SH-SY5Y (cell line): Measurements from ENCODE around the gene PCDH1.

Source experiments
- GATA2 ChIP-seq: IDR thresholded peaks from 2 replicates; pipeline ENCODE4 v1.6.1; 2011; ENCODE audit warnings: mild to moderate bottlenecking, low read depth, low read length
- GATA3 ChIP-seq: IDR thresholded peaks from 2 replicates; pipeline ENCODE4 v1.6.1; 2011; ENCODE audit warnings: low read depth, mild to moderate bottlenecking, low read length, moderate library complexity

GRCh38 chr5:141920771-141921170 lies 42.6 kb upstream of the PCDH1 start:
- no peak for TF ChIP-seq GATA2
- no peak for TF ChIP-seq GATA3
